HEK293T (cell line): Measurements from ENCODE around the gene POTEM.
"Not testable (repeated sequence)": the region's sequence is repeated elsewhere in the genome, so short reads cannot be mapped to it uniquely, and the experiment has no call there.

Experiments
- ARNT ChIP-seq: fragments of 450-650 bp; IDR thresholded peaks from 2 replicates; pipeline ENCODE4 v1.6.1; 2017; ENCODE audit warnings: mild to moderate bottlenecking
- CTBP1 ChIP-seq: fragments of 450-650 bp; IDR thresholded peaks from 2 replicates; pipeline ENCODE4 v1.6.1; 2016; ENCODE audit warnings: borderline replicate concordance
- FOXA1 ChIP-seq: fragments of 450-650 bp; IDR thresholded peaks from 2 replicates; pipeline ENCODE4 v1.6.1; 2016; ENCODE audit warnings: mild to moderate bottlenecking
- HDGF ChIP-seq: fragments of 450-650 bp; IDR thresholded peaks from 2 replicates; pipeline ENCODE4 v1.6.1; 2017; ENCODE audit warnings: antibody characterized with exemption, borderline replicate concordance
- L3MBTL2 ChIP-seq: fragments of 450-650 bp; conservative IDR thresholded peaks from 2 replicates; pipeline ENCODE4 v1.6.1; 2016; ENCODE audit warnings: mild to moderate bottlenecking
- LEF1 ChIP-seq: fragments of 450-650 bp; IDR thresholded peaks from 2 replicates; pipeline ENCODE4 v1.6.1; 2017; ENCODE audit warnings: mild to moderate bottlenecking, borderline replicate concordance
- SP1 ChIP-seq: fragments of 450-650 bp; IDR thresholded peaks from 2 replicates; pipeline ENCODE4 v1.6.1; 2017

- not testable (repeated sequence) for TF ChIP-seq SP1, CTBP1, LEF1, L3MBTL2, ARNT, HDGF, FOXA1
Observed at GRCh38 chr14:18961576-18961975, 5.7 kb upstream of the POTEM start.
